Mesenchymal stem cell (in vitro differentiated cells and primary cell): ENCODE results near the gene HSPB9.

Source experiments
- DNase-seq: peaks from one replicate; pipeline ENCODE4 v3.0.0-alpha.2; 2013
- H2AFZ ChIP-seq: one replicate; pipeline ENCODE4 v1.6.1; 2013; ENCODE audit warnings: low read depth, mild to moderate bottlenecking, control low read depth, inconsistent platforms, low read length, moderate library complexity
- H2AK5ac ChIP-seq: 2 replicates; pipeline ENCODE4 v1.6.1; 2013; ENCODE audit warnings: low read length, moderate library complexity, mild to moderate bottlenecking, inconsistent platforms; ENCODE audit not compliant: severe bottlenecking
- H2BK120ac ChIP-seq: one replicate; pipeline ENCODE4 v1.6.1; 2013; ENCODE audit warnings: low read depth, mild to moderate bottlenecking, inconsistent platforms, low read length, moderate library complexity
- H2BK12ac ChIP-seq, 2 experiments: one replicate each; pipeline ENCODE4 v1.6.1; 2013; ENCODE audit warnings: inconsistent platforms in 2 of 2, low read length in 2 of 2, mild to moderate bottlenecking in 2 of 2, moderate library complexity in 2 of 2, control low read depth in 1 of 2
- H2BK15ac ChIP-seq: one replicate; pipeline ENCODE4 v1.6.1; 2013; ENCODE audit warnings: mild to moderate bottlenecking, low read depth, inconsistent platforms; ENCODE audit not compliant: poor library complexity, severe bottlenecking
- H2BK5ac ChIP-seq: 2 replicates; pipeline ENCODE4 v1.6.1; 2013; ENCODE audit warnings: low read depth, mild to moderate bottlenecking, low read length, control low read depth, inconsistent platforms; ENCODE audit not compliant: poor library complexity, severe bottlenecking
- H3K14ac ChIP-seq, 2 experiments: one replicate each; pipeline ENCODE4 v1.6.1; 2013; ENCODE audit warnings: inconsistent platforms in 2 of 2, low read length in 2 of 2, control low read depth in 1 of 2, mild to moderate bottlenecking in 1 of 2, moderate library complexity in 1 of 2
- H3K18ac ChIP-seq, 2 experiments: one replicate each; pipeline ENCODE4 v1.6.1; 2013; ENCODE audit warnings: inconsistent platforms in 2 of 2, low read length in 2 of 2, control low read depth in 1 of 2, low read depth in 1 of 2, mild to moderate bottlenecking in 1 of 2
- H3K23ac ChIP-seq, 2 experiments: one replicate each; pipeline ENCODE4 v1.6.1; 2013; ENCODE audit warnings: inconsistent platforms in 2 of 2, low read length in 2 of 2, mild to moderate bottlenecking in 2 of 2, moderate library complexity in 2 of 2, control low read depth in 1 of 2
- H3K27ac ChIP-seq: 2 replicates; pipeline ENCODE4 v1.5.1; 2013; ENCODE audit warnings: mild to moderate bottlenecking, moderate library complexity, low read length, control low read depth, inconsistent platforms; ENCODE audit not compliant: poor library complexity, severe bottlenecking
- H3K27me3 ChIP-seq, 2 experiments: 2 replicates each; pipeline versions ENCODE4 v1.6.1 to v1.7.0; 2013; ENCODE audit warnings: low read length in 2 of 2, mild to moderate bottlenecking in 2 of 2, moderate library complexity in 2 of 2, control low read depth in 1 of 2, inconsistent platforms in 1 of 2; ENCODE audit not compliant: control insufficient read depth in 1 of 2, insufficient read depth in 1 of 2
- H3K36me3 ChIP-seq, 2 experiments: 2 replicates each; pipeline versions ENCODE4 v1.6.1 to v1.7.0; 2013; ENCODE audit warnings: low read length in 2 of 2, control low read depth in 1 of 2, inconsistent platforms in 1 of 2, low read depth in 1 of 2, mild to moderate bottlenecking in 1 of 2; ENCODE audit not compliant: insufficient read depth in 2 of 2, control insufficient read depth in 1 of 2
- H3K4ac ChIP-seq, 2 experiments: one replicate each; pipeline ENCODE4 v1.6.1; 2013; ENCODE audit warnings: inconsistent platforms in 2 of 2, low read length in 2 of 2, mild to moderate bottlenecking in 2 of 2, moderate library complexity in 2 of 2, control low read depth in 1 of 2, low read depth in 1 of 2
- H3K4me1 ChIP-seq: 2 replicates; pipeline ENCODE4 v1.6.1; 2013; ENCODE audit warnings: low read depth, low read length, control low read depth; ENCODE audit not compliant: control insufficient read depth, insufficient read depth
- H3K4me2 ChIP-seq: 2 replicates; pipeline ENCODE4 v1.6.1; 2013; ENCODE audit warnings: low read length, mild to moderate bottlenecking, inconsistent platforms; ENCODE audit not compliant: poor library complexity, severe bottlenecking
- H3K4me3 ChIP-seq, 2 experiments: 2 replicates each; pipeline versions ENCODE4 v1.5.1 to v1.7.0; 2013; ENCODE audit warnings: low read length in 2 of 2, mild to moderate bottlenecking in 2 of 2, control low read depth in 1 of 2, low read depth in 1 of 2; ENCODE audit not compliant: insufficient read depth in 1 of 2
- H3K79me1 ChIP-seq: replicated peaks from 2 replicates; pipeline ENCODE4 v1.6.1; 2013; ENCODE audit warnings: mild to moderate bottlenecking, control low read depth, low read length, inconsistent platforms; ENCODE audit not compliant: poor library complexity, severe bottlenecking
- H3K9ac ChIP-seq: 2 replicates; pipeline ENCODE4 v1.7.0; 2013; ENCODE audit warnings: mild to moderate bottlenecking, low read length, moderate library complexity
- H3K9me3 ChIP-seq: 2 replicates; pipeline ENCODE4 v1.7.0; 2013; ENCODE audit warnings: mild to moderate bottlenecking, low read length; ENCODE audit not compliant: control insufficient read depth
- H4K8ac ChIP-seq: one replicate; pipeline ENCODE4 v1.6.1; 2013; ENCODE audit warnings: inconsistent platforms, mild to moderate bottlenecking, low read length, moderate library complexity
- H4K91ac ChIP-seq: one replicate; pipeline ENCODE4 v1.6.1; 2013; ENCODE audit warnings: mild to moderate bottlenecking, low read length, inconsistent platforms
- WGBS: methylation state at CpG from one replicate; pipeline ENCODE4 v1.1.7; 2013; ENCODE audit warnings: mixed read lengths; 5-methylcytosine and 5-hydroxymethylcytosine counted together

The HSPB9 gene

GRCh38 chr17:42087736-42088705 is 34.6 kb upstream of the HSPB9 start:
- no peaks in the 10 kb centered on the region for H3K4me1 ChIP-seq
- no peak overlapping the region for H2BK5ac ChIP-seq
- no peak overlapping the region for H3K4me3 ChIP-seq
- no peak overlapping the region for H3K14ac ChIP-seq
- H3K4me2 ChIP-seq, result no peak overlapping the region
- H2AK5ac ChIP-seq, result no peak overlapping the region
- no peak for DNase-seq
- no peak overlapping the region for H4K91ac ChIP-seq
- H3K27me3 ChIP-seq, result peaks cover 32 to 47% of the 10 kb centered on the region in 2 experiments
- 78% methylated on average over 16 of the region's 20 CpGs for WGBS
- H3K79me1 ChIP-seq, result no peaks in the 10 kb centered on the region
- no peak overlapping the region for H3K18ac ChIP-seq
- H3K27ac ChIP-seq, result no peak overlapping the region
- no peak overlapping the region for H2AFZ ChIP-seq
- no peaks in the 10 kb centered on the region for H3K9me3 ChIP-seq
- H3K9ac ChIP-seq, result no peak overlapping the region
- H2BK12ac ChIP-seq, result no peak overlapping the region
- H3K36me3 ChIP-seq, result no peaks in the 10 kb centered on the region
- no peak overlapping the region for H2BK120ac ChIP-seq
- no peak overlapping the region for H3K23ac ChIP-seq
- H2BK15ac ChIP-seq, result no peak overlapping the region
- H4K8ac ChIP-seq, result no peak overlapping the region
- H3K4ac ChIP-seq, result no peak overlapping the region

DNA sequence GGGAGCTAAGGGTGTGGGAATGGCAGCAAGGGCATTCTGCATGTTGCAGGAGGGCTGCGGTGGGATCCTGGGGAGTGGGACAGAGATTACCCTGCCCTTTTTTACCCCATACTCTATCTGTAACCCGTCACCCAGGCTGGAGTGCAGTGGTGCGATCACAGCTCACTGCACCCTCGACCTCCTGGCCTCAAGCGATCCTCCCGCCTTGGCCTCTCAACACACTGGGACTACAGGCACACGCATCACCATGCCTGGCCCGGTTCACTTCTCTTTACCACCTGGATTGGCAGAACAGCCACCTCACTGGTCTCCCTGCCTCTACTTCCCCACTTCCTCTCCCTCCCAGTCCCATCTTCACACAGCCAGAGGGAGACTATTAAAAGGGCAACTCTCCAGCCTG is 33.9 kb upstream of the HSPB9 start:
- H3K4ac ChIP-seq, result no peak overlapping the region
- no peak overlapping the region for H4K91ac ChIP-seq
- H3K27ac ChIP-seq, result no peak overlapping the region
- no peaks in the 10 kb centered on the region for H3K4me1 ChIP-seq
- no peak overlapping the region for H3K4me2 ChIP-seq
- H3K27me3 ChIP-seq, result peaks cover 32 to 49% of the 10 kb centered on the region in 2 experiments
- DNase-seq, result no peak
- no peak overlapping the region for H4K8ac ChIP-seq
- H3K9ac ChIP-seq, result no peak overlapping the region
- H2BK120ac ChIP-seq, result no peak overlapping the region
- H2AK5ac ChIP-seq, result no peak overlapping the region
- no peak overlapping the region for H3K23ac ChIP-seq
- H3K4me3 ChIP-seq, result no peak overlapping the region
- H3K9me3 ChIP-seq, result no peaks in the 10 kb centered on the region
- WGBS, result 92% methylated on average over 8 of the region's 8 CpGs
- no peak overlapping the region for H3K14ac ChIP-seq
- no peaks in the 10 kb centered on the region for H3K36me3 ChIP-seq
- no peak overlapping the region for H2AFZ ChIP-seq
- H3K79me1 ChIP-seq, result no peaks in the 10 kb centered on the region
- no peak overlapping the region for H2BK12ac ChIP-seq
- H2BK5ac ChIP-seq, result no peak overlapping the region
- no peak overlapping the region for H3K18ac ChIP-seq
- H2BK15ac ChIP-seq, result no peak overlapping the region

DNA sequence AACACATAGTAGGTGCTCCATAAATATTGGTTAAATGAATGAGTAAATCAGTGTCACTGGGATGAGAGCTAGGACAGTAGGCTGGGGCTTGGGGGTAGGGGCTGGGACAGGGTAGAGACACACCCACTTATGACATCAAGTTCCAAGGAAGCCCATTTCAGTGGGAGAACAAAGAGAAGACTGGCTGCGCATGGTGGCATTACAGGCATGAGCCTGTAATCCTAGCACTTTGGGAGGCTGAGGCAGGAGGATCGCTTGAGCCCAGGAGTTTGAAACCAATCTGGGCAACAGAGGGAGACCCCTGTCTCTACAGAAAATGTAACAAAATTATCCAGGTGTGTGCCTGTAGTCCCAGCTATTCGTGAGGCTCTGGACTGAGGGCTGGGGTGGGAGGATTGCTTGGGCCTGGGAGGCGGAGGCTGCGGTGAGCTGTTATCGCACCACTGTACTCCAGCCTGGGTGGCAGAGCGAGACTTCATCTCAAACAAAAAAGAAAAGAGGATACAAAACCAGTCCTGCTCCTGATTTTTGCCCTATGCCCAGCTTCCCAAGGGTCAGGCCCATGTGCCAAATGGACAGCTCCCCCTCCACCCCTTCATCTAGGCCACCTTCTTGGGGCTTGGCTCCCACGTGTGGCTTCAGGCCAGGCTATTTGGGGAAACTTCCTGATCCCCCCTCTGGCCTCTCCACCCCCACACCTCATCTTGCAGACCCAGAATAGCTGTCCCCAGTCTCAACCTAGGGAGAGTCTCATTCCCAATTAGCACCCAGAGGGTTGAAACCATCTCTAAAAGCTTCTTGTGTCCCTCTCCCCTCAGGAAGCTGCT is 31.4 kb upstream of the HSPB9 start:
- H3K4me2 ChIP-seq, result no peak overlapping the region
- no peak overlapping the region for H3K14ac ChIP-seq
- no peaks in the 10 kb centered on the region for H3K9me3 ChIP-seq
- H2BK15ac ChIP-seq, result no peak overlapping the region
- H2BK120ac ChIP-seq, result no peak overlapping the region
- no peak overlapping the region for H2BK12ac ChIP-seq
- H3K9ac ChIP-seq, result no peak overlapping the region
- no peak overlapping the region for H2BK5ac ChIP-seq
- no peak overlapping the region for H3K27ac ChIP-seq
- H4K8ac ChIP-seq, result no peak overlapping the region
- no peak overlapping the region for H3K23ac ChIP-seq
- H3K27me3 ChIP-seq, result peaks cover 45 to 72% of the 10 kb centered on the region in 2 experiments
- H4K91ac ChIP-seq, result no peak overlapping the region
- H3K4me3 ChIP-seq, result no peak overlapping the region
- H3K4me1 ChIP-seq, result no peaks in the 10 kb centered on the region
- no peak overlapping the region for H2AFZ ChIP-seq
- no peaks in the 10 kb centered on the region for H3K79me1 ChIP-seq
- H3K36me3 ChIP-seq, result no peaks in the 10 kb centered on the region
- 85% methylated on average over 8 of the region's 8 CpGs for WGBS
- H3K18ac ChIP-seq, result no peak overlapping the region
- no peak for DNase-seq
- H3K4ac ChIP-seq, result no peak overlapping the region
- H2AK5ac ChIP-seq, result no peak overlapping the region

DNA sequence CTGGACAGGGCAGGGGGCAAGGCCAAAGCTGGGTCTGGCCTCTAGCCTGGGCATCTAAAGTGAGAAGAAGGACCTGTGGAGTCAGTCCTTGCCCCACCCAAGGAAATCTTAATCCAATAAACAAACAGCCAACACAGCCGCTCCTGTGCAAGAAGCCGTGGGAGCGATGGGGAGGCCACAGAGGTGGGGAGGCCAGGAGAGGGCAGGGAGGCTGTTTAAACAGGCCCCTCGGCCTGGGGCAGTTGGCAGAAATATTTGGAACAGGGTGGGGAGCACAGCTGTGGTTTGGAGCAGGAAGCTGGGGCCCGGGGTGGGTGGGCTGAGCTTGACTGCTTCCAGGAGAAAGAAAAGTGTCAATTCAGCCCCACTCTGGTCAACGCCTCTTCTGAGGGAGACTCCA is 29.7 kb upstream of the HSPB9 start:
- Histone ChIP-seq H2AFZ (no peak overlapping the region), H3K23ac (no peak overlapping the region), H3K4me1 (peaks cover 2% of the 10 kb centered on the region), H3K18ac (no peak overlapping the region), H3K27ac (no peak overlapping the region), H2BK15ac (no peak overlapping the region), H3K4me3 (no peak overlapping the region), H3K9me3 (no peaks in the 10 kb centered on the region), H2BK5ac (no peak overlapping the region), H2BK120ac (no peak overlapping the region), H3K27me3 (peaks cover 63 to 80% of the 10 kb centered on the region in 2 experiments), H2AK5ac (no peak overlapping the region), H3K36me3 (no peaks in the 10 kb centered on the region), H3K4ac (no peak overlapping the region), H4K8ac (no peak overlapping the region), H2BK12ac (no peak overlapping the region), H3K9ac (no peak overlapping the region), H3K14ac (no peak overlapping the region), H4K91ac (no peak overlapping the region), H3K79me1 (no peaks in the 10 kb centered on the region), H3K4me2 (no peak overlapping the region)
- 75% methylated on average over 6 of the region's 6 CpGs for WGBS
- DNase-seq, result no peak
